SU-DHL-6 (cell line): ENCODE measurements around the gene SLC34A3.

Experiments
- H2AFZ ChIP-seq: fragments of 200-600 bp; sonication (generic); 2 replicates; pipeline ENCODE4 v1.6.1; 2014; ENCODE audit warnings: low read depth, mild to moderate bottlenecking, moderate library complexity, mixed read lengths, antibody characterized with exemption, low read length; ENCODE audit not compliant: severe bottlenecking
- H3F3A ChIP-seq: fragments of 200-600 bp; shearing (Covaris generic); 2 replicates; pipeline ENCODE4 v1.6.0; 2016; ENCODE audit warnings: antibody characterized with exemption, mild to moderate bottlenecking; ENCODE audit not compliant: insufficient read depth
- H3K27ac ChIP-seq: fragments of 200-600 bp; sonication (generic); 2 replicates; pipeline ENCODE4 v1.5.1; 2016; ENCODE audit warnings: low read depth, mild to moderate bottlenecking, low read length, moderate library complexity, mixed read lengths
- H3K27me3 ChIP-seq: fragments of 200-600 bp; sonication (generic), shearing (Covaris generic); 2 replicates; pipeline ENCODE4 v1.6.0; 2014; ENCODE audit warnings: mild to moderate bottlenecking, low read length
- H3K36me3 ChIP-seq: fragments of 200-600 bp; sonication (generic); 2 replicates; pipeline ENCODE4 v1.6.1; 2014; ENCODE audit warnings: mild to moderate bottlenecking, low read length, mixed read lengths
- H3K4me2 ChIP-seq: fragments of 300-600, 200-600 bp; shearing (Covaris generic), sonication (generic); 2 replicates; pipeline ENCODE4 v1.6.0; 2014; ENCODE audit warnings: low read length, low read depth, mild to moderate bottlenecking; ENCODE audit not compliant: poor library complexity, severe bottlenecking
- H3K4me3 ChIP-seq: fragments of 200-600 bp; sonication (generic); 2 replicates; pipeline ENCODE4 v1.5.1; 2014; ENCODE audit warnings: antibody characterized with exemption, low read length, mild to moderate bottlenecking, mixed read lengths; ENCODE audit not compliant: insufficient read depth, poor library complexity, severe bottlenecking
- H3K79me2 ChIP-seq: fragments of 200-600 bp; sonication (generic); 2 replicates; pipeline ENCODE4 v1.6.1; 2014; ENCODE audit warnings: mild to moderate bottlenecking, low read length, moderate library complexity; ENCODE audit not compliant: insufficient read depth
- H3K9ac ChIP-seq: fragments of 200-600 bp; sonication (generic); 2 replicates; pipeline ENCODE4 v1.7.0; 2014; ENCODE audit warnings: mild to moderate bottlenecking, low read length
- H3K9me2 ChIP-seq: fragments of 200-600 bp; sonication (generic); replicated peaks from 2 replicates; pipeline ENCODE4 v1.6.1; 2014; ENCODE audit warnings: low read length; ENCODE audit not compliant: insufficient read depth
- H3K9me3 ChIP-seq: fragments of 200-600 bp; sonication (generic); 2 replicates; pipeline ENCODE4 v1.6.1; 2014; ENCODE audit warnings: low read length, mixed read lengths; ENCODE audit not compliant: insufficient read depth
- H4K20me1 ChIP-seq: fragments of 200-600 bp; sonication (generic); 2 replicates; pipeline ENCODE4 v1.6.1; 2014; ENCODE audit warnings: low read depth, mild to moderate bottlenecking, antibody characterized with exemption, low read length, moderate library complexity, mixed read lengths
- CTCF ChIP-seq: fragments of 200-600 bp; sonication (generic); IDR thresholded peaks from one replicate; pipeline ENCODE4 v1.5.1; 2017; ENCODE audit warnings: antibody characterized with exemption, mild to moderate bottlenecking, low read length, moderate library complexity; ENCODE audit not compliant: insufficient read depth, poor library complexity, severe bottlenecking
- EZH2phosphoT487 ChIP-seq: fragments of 200-600 bp; sonication (generic), shearing (Covaris generic); conservative IDR thresholded peaks from 2 replicates; pipeline ENCODE4 v1.6.1; 2018; ENCODE audit warnings: mild to moderate bottlenecking, antibody characterized with exemption, low read length, moderate library complexity, mixed read lengths

SLC34A3 gene

GRCh38 chr9:137244486-137245449 is 14.1 kb downstream of the SLC34A3 start:
- no peak overlapping the region for H3K9ac ChIP-seq
- H4K20me1 ChIP-seq: peaks cover 9% of the 10 kb centered on the region; the same call in 1 of the 2 replicates
- no peaks in the 10 kb centered on the region for H3K9me3 ChIP-seq
- no peaks in the 10 kb centered on the region for H3K9me2 ChIP-seq
- H2AFZ ChIP-seq: no peak overlapping the region
- no peak for TF ChIP-seq EZH2phosphoT487
- TF ChIP-seq CTCF: no peak
- H3K27me3 ChIP-seq: no peaks in the 10 kb centered on the region
- no peak overlapping the region for H3K27ac ChIP-seq
- peaks cover 15% of the 10 kb centered on the region for H3K79me2 ChIP-seq
- H3K4me3 ChIP-seq: no peak overlapping the region
- H3F3A ChIP-seq: peaks cover 7% of the 10 kb centered on the region; the same call in 1 of the 2 replicates
- no peak overlapping the region for H3K4me2 ChIP-seq
- peaks cover 8% of the 10 kb centered on the region; the same call in 1 of the 2 replicates for H3K36me3 ChIP-seq

GRCh38 chr9:137245450-137246421 is 15.0 kb downstream of the SLC34A3 start:
- H2AFZ ChIP-seq: no peak overlapping the region

More at GRCh38 chr9:137245450-137246421, 15.0 kb downstream of the SLC34A3 start:
- no peak overlapping the region for H3K4me2 ChIP-seq
- H3K9me3 ChIP-seq: no peaks in the 10 kb centered on the region
- H3K9me2 ChIP-seq: no peaks in the 10 kb centered on the region
- no peak overlapping the region for H3K27ac ChIP-seq
- H3K79me2 ChIP-seq: peaks cover 15% of the 10 kb centered on the region
- peaks cover 8% of the 10 kb centered on the region; the same call in 1 of the 2 replicates for H3K36me3 ChIP-seq
- no peak overlapping the region for H3K4me3 ChIP-seq
- no peak overlapping the region for H3K9ac ChIP-seq
- peaks cover 7% of the 10 kb centered on the region; the same call in 1 of the 2 replicates for H3F3A ChIP-seq
- no peak for TF ChIP-seq EZH2phosphoT487
- no peak for TF ChIP-seq CTCF
- peaks cover 9% of the 10 kb centered on the region; the same call in 1 of the 2 replicates for H4K20me1 ChIP-seq
- H3K27me3 ChIP-seq: no peaks in the 10 kb centered on the region
